Suppressor macrophage treated with lipopolysaccharide for 4 hours (primary cell): Measurements from ENCODE around the gene KAZN.

Experiments used
- DNase-seq: peaks from one replicate; pipeline ENCODE4 v3.0.0-alpha.2; 2020

Gene KAZN

DNA sequence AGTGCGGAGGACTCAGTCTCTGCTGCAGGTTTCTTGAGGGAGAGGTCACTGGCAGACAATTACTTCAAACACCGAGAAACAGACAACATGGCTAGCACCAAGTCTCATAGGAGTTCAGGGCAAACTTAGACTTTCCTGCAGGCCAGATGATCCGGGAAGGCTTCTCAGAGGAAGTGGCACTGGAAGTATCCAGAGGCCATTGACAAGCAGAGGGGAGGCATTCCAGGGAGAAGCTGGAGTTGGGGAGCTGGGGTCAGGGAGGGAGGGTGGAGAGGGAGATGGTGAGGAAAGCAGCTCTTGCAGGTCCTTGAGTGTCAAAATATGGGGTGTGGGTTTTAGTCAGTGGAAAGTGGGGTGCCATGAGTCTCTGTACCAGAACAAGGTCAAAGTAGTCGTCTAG is 147.9 kb downstream of the KAZN start:
- DNase-seq, result no peak

DNA sequence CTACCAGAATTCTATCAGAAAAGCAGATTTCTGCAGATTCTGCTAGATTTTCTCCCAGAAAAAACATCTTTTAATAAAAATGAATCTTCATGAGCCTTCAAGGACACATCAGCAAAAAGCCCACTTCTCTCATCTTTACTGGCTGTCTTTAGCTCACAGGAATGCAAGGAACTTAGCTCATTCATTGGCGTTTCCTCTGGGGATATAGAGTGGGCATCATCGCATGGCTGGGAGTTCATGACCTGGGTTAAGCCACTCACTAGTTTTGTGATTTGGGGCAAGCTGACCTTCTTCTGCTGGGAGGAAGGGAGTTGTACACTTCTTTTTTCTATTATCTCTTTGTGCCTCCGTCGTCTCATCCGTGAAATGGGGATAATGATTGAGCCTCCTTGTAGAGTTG is 149.7 kb downstream of the KAZN start:
- DNase-seq, result no peak

DNA sequence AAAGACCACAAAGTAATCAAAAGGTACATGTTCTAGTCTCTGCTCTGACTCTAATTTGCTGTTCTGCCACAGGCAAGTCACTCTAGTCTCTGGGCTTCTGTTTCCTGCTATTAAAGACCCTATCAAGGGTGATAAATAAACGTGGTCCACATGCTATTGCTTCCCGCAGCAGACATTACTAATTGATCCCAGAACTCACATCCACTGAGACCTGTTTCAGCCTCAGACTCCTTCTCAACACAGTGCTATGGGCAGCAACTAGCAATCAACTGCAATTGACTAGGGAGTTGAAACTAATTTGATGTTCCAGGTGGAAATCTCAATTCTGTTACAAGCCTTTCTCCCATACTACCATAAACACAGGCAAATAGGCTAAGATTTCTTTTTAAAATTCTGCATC is 150.5 kb downstream of the KAZN start:
- DNase-seq, result no peak

DNA sequence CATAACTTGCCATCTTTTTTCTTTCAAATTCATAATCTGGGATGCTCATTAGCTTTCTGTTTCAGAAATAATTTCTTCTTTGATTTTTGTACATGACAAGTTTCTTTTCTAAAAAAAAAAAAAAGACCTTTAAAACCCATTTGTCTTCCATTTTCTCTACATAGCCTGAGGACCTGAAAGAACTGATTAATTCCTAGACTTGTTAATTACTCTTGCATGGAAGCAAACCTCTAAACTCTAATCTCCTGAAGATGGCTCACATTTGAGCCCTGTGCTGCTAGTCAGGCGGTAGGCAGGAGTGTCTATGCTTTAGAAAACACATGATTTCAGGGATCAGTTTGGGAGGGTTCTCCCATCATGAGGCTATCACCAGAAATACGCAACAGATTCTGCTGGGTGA is 152.0 kb downstream of the KAZN start:
- no peak for DNase-seq

DNA sequence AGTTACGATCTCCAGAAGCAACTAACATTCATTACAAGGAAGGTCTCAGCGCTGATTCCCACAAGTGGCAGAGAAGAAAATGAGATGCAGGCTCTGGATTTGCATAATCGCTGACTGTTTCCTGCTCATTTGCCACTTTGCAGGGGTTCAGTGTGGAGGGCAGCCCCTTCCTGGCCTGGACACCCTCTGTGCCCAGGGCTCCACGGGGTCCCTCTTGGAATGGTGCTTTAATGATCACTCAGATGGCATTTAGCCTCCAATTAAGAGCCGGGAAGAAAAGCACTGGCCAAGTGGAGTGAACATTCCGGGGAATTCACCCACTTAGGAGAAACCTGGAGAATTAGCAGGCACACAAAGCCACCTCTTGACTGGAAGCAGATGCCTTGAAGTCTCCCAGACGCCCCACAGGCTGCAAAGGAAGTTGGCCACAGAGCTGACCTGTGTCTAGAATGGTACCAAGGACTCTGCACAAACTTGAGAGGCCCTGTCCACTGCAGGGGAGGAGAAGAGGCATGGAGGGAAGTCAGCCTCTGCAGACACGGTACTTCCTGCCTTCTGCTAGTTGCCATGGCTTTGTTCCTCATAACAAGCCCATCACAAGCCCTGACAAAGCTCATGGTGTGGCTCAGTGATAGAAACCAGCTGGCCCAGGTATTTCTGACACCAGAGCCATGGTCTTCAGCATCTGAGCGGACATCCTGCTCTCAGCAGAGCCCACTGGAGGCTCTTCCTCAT is 157.2 kb downstream of the KAZN start:
- DNase-seq, result peak; percentile 30

DNA sequence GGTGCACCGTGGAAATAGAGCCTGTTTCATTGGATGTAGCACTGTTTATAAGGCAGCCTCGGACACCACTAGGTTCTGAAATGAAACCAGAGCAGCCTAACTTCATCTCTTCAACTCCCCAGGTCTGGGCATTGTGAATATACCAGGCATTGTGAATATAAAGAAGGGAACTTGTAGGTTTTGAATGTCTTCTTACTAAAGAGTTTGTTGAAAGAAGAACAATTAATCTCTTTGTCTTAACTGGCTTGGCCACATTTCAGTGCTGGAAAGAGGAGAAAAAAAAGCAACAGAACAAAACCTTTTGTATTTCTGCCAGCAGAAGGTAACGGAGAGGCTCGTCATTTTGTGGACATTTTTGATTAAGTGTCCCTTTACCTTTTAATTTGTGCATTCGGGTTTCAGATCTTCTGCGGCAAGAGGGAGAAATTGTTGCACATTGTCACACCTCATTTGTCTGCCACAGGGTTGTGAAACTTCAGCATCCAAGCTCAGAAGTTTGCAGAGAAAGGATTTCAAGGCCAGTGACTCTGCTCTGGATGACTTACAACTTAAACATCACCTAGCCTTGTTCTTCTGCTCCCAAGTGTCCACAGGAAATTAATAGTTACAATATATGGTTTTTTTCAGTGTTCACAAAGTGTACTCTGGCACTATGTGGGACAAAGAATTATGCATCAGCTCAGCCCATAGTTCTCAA is 158.3 kb downstream of the KAZN start:
- DNase-seq, result no peak

DNA sequence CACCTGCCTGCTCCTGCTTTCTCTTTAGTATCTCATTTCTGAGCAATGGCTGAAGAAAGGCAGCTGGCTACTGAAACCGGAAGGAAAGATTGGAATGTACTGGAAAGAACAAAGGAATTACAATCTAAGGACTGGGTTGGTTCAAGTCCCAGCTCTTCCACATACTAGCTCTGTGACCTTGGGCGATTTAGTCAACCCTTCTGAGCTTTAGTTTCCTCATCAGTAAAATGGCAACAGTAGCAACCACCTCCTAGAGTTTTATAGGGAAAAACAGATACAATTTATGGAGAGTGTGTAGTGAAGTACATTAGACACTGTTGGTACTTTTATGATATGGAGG is 158.8 kb downstream of the KAZN start:
- no peak for DNase-seq

DNA sequence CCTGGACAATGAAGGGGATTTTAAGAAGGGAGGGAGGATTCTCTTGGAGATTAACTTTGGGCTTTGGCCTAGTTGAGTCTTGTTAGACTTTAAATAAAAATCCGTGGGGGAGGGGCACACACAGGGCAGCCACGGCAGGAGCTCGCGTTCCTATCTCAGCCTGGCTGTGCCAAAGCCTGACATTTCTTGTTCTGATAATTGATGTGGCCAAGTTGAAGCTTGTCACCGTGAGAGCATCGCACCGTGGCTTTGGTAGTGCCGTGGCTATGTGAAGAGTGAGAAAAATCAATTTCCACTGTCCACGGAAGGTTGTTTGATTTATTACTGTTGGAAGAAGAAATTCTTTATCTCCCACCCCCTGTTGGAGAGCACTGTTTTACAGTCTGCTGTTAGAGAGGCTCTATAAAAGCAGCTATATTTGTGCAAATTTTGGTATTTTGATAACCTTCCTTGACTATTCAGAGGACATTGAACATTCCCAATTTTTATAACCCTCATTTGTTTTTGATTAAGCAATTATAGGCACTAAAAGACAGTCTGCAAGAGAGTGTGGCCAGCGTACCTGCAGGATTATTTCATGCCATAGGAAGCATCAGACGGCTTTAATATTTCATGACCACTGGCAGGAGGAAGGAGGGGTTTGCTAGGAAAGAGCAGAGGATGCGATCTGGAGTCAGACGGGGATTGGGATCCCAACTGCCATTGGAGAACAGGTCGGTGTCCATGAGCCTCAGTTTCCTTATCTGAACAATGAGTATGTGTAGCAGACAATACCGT is 160.7 kb downstream of the KAZN start:
- DNase-seq, result no peak

DNA sequence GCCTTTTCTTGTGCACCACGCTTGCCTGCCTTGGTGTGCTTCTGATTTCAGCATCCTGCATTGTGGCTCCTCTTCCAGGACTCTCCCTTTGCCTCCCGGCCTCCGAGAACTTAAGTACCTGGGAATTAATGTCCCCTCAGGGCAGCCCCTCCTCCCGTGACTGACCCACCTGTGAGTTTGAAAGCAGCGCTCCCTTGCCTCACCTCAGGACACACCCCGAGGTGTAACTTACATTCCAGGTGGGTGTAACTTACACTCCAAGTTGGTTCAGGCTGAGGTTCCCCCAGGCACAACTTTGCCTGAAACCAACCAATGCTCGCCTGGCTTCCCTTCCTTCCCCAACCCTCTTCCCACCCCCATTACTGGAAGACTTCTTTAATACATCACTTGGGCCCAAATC is 161.4 kb downstream of the KAZN start:
- no peak for DNase-seq

DNA sequence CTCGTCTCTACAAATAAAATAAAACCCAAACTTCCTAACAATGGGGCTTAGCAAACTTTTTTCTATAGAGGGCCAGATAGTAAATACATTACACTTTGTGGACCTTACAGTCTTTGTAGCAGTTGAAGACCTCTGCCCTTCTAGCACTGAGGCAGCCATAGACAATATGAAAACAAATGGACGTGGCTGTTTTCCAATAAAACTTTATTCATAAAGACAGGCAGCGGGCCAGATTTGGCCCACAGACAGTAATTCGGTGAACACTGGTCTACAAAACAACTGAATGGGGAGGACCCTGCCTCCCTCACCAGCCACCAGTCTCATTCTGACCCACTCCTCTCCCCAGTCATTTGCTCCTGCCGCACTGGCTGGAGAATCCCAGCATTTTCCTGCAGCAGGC is 162.3 kb downstream of the KAZN start:
- no peak for DNase-seq

DNA sequence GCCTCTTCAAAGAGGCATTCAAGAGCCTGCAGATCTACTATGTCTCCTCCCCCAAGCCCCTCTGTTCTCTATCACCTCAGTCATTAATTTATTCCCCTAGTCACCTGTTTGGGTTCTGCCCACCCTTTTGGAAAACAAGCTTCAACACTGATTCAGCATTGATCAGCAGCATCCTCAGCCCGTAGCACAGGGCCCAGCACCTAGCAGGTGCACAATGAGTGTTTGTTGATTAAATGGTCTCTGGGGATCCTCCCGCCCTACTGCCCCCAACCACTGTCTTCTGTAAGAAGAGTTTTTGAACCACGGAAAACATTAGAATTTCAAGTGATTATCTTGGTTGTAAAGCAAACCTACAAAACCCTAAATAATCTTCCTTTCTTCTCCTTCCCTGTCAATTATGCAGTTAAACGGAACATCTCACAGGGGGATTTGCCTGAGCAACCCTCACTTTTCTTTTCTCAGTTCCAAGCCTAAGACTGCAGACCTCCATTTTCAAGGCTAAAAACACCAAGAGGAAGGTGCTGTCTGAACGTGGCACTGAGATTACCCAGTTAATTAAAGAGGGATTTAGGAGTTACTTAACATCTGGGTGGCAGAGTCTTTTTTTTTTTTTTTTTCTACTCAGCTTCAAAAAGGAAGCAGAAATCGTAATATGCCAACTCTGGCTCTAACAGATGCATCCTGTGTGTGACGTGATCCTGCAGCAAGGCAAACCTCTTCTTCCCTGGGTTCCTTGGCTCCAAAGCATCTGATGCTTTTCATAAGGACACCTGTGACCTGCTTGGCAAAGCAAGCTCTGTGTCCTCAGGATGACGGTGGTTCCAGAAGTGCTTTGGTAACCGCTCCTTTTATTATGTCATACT is 163.0 kb downstream of the KAZN start:
- DNase-seq, result no peak

DNA sequence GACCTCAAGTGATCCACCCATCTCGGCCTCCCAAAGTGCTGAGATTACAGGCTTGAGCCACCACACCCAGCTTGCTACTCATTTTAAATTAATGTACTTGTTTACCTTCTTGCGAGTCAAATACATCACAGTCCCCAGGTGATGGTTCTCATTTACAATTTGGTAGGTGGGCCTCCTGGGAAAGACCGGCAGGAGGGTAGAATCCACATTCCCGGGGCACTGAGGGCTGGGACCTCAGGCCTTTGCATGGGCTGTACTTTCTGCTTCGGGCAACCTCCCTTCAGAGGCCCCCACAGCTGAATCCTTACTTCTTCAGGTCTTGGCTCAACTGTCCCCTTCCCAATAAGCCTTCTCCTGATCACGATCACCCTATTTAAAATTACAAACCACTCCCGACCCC is 165.5 kb downstream of the KAZN start:
- no peak for DNase-seq

DNA sequence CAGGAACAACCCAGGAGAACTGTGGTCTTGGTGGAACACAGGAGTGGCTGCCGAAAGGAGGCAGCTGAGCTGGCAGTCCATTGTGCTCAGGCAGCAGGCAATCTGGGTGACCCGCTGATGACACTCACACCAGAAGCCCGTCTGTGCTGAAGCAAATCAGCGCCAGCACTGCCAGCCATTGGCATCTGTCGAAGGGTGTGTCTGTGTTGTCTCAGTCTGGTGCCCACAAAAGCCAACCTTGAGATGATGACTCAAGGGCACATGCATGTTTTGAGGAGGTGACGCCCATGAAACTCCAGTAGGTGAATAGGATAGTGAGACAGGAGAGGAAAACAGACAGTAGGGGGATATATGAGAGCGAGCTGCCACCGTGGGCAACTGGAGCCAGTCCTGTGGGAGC is 167.3 kb downstream of the KAZN start:
- DNase-seq, result no peak

DNA sequence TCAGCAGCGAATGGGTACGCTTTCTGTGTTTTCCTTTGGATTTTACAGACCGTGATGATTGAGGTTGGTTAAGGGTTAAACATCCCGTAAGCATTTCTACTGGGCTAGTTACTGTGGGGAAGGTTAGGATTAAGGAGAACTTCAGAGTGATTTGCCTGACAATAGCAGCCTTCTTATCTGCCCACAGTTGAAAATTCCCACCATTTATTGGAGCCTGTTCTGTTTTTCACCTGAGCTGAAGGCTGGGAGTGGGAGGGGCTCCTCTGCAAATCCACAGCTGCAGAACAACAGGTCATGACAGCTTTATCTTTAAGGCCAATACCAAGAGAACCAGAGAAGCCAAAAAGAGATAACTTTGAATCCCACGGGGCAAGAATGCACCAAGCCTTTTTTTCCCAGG is 168.6 kb downstream of the KAZN start:
- DNase-seq, result no peak

DNA sequence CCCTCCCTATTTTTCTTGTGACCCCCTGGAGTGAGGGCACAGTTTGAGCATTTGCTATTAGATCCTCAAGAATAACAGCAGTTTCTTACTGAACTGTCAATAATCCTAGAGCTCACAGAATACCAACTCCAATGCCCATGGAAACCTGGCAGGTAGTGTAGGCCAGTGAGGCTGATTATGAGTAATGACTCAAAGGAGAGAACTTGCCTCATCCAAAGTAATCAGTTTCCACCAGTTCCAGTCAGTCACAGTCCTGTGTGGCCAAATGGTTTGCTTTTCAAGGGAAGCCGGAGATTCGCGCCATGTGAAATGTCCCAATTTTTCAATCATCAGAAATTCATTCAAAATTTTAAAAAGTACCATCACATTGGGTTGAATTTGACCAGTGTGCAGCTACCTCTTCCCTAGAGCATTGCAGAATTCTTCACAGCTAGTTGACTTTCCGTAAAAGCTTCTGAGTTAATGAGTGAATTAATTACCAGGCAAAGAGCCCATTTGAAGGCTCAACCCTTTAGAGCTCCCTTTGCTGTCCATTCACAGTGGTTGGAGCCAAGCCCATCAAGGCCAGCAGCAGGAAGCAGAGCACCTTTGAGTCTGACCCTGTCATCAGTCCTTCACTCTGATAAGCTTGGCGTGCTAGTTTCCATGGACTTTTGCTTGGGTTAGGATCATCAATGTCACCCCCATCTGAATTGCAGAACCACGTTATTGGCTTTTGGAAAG is 170.3 kb downstream of the KAZN start:
- no peak for DNase-seq

DNA sequence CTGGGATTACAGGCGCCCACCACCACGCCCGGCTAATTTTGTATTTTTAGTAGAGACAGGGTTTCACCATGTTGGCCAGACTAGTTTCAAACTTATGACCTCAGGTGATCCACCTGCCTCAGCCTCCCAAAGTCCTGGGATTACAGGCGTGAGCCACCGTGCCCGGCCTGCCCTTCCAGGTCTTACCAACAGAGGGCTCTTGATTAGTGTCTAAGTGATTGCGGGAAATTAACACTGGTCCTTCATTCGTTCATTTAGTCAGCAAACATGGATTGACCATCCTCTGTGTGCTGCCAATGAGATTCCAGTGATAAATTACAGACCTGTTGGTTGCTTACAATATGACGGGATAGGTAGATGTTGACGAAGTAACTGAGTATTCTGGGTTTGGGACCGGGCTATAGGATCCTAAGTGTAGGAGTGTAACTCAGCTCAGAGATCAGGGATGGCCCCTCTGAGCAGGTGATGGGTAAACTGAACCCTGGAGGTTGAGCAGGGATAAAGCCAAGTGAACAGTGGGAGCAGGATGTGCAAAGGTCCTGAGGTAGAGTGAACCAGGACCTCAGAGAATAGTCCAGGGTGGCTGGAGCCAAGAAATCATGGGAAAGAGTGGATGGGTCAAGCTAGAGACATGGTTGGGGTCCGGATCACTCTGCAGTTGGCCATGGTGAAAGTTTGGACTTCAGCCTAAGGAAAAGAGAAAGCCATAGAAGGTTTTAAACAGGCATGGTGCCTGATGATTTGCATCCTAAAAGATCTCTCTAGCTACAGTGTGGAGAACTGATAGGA is 171.2 kb downstream of the KAZN start:
- DNase-seq, result no peak

DNA sequence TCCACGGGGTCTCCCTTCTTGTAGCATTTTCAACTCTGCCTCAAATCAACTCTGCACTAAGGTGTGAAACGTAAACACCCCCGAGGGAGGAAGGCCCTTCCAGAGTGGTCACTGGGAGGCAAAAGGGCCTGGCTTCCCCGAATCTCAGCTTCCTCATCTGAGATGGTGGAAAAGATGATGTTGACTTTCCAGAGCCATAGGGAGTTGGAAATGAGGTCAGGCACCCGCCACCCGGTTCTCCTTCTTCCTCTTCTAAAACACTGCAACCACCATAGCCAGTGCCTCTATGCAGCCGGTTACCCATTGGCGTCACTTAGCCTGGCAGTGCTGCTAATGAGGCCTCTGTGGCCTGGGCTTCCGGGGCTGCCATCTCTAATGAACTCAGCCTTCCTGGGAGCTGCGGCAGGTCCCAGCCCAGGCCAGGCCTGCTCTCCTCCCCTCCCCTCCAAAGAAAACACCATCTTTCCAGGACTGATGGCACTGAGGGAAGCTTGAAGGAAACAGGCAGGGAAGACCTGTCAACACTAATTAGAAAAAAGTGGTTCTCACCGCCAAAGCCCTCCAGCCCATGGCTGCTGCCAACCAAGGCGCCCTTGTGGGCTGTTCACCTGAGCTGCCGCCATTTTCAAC is 175.0 kb downstream of the KAZN start:
- DNase-seq, result peak; percentile 60

DNA sequence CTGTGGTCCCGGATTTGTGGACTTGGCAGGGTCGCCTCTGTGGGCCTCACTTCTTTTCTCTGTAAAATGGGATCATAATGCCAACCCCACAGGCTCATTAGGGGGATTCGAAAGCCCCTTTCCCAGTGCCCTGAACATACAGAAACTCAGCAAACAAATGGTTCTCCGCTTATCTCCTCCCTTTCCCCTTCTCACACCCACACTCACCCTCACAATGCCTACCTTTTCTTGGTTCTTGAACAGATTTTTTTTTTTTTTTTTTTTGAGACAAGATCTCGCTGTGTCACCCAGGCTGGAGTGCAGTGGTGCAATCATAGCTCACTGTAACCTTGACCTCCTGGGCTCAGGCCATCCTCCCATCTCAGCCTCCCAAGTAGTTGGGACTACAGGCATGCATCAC is 175.7 kb downstream of the KAZN start:
- DNase-seq, result no peak

DNA sequence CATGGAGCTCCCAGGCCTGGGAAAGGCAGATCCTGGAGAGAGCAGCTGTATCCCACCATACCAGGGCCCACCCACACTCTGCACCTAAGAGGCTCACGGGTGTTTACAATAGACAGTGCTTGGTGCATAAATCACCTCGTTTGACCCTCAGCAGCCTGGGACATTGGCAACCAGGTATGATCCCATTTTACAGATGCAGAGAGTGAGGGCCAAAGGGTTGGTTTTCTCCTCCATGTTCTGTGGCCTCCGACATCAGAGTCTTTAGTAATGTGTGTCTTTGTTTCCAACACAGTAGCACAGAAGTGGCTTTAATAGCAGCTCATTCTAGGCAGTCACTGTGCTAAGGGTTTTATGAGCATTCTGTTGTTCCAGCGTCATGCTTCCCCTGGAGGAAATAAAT is 176.5 kb downstream of the KAZN start:
- DNase-seq, result no peak

DNA sequence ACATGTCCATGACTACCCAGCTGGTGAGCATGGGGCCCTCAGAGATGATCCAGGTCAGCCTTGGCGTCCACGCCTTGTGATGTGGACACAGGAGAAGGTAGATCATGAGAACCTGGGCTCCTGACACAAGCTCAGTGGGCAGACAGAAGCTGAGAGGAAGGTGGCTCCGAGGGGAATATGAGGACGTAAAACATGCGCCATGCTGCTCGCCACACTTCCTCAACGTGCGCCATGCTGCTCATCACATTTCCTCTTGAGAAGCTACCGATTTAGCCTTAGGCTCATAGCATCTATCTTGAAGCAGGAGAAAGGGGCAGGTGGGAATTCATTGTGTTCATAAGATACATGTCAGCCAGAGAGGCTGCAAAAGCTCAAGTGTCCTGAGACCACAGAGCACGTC is 176.9 kb downstream of the KAZN start:
- DNase-seq, result no peak
